Measurements from ENCODE around the gene ATG2A. TPM values are rescaled to one million over a fixed set of nuclear protein-coding genes. Genes with fewer than 3 reads are reported as not detected.

The ATG2A gene
- total RNA-seq, 1 donor from 2014 or later: 21.4 TPM

DNA sequence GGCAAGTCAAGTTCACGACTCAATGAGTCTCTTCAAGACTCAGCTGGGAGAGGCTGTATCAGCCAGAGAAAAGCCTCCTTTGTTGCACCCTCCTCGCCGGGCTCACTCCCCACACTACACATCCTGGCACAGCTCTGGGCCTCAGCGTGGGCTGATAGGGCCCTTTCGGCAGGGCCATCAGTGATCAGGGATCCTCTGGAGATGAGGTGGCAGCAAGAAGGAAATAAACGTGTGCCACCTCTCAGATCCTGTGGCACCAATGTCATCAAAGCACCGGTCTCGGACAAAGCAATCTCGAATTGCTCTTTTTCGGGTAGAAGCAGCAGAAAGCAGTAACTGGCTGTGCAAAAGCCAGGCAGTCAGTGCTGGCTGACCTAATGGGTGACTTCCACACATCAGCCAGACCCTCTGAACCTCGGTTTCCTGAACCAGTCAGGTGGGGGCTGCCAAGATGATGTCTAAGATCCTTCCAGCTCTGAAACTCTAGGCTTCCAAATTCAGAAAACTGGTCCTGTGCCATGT, 40.7 kb downstream of the ATG2A start:
- peak overlapping the region; percentile 89 for H3K27ac Mint-ChIP-seq (ENCODE audit: unreplicated experiment)
- Histone ChIP-seq H4K20me1 (ENCODE audit: insufficient read depth, low read length) (peaks cover 64% of the 10 kb centered on the region), H3K27ac (ENCODE audit: low read depth, low read length) (peak overlapping the region; percentile 69), H3K79me2 (ENCODE audit: insufficient read depth, low read length) (peaks cover 63% of the 10 kb centered on the region), H3K9ac (ENCODE audit: low read length) (peak overlapping the region; percentile 92), H3K27me3 (ENCODE audit: insufficient read depth, low read length) (no peaks in the 10 kb centered on the region), H3K4me3 (ENCODE audit: insufficient read depth, low read depth, low read length) (peak overlapping the region; percentile 96), H2AFZ (ENCODE audit: low read depth, low read length) (no peak overlapping the region), H3K4me2 (ENCODE audit: low read length) (peak overlapping the region; percentile 98), H3K4me1 (ENCODE audit: insufficient read depth, low read length) (peaks cover 36% of the 10 kb centered on the region), H3K9me3 (ENCODE audit: insufficient read depth, low read depth, low read length) (no peaks in the 10 kb centered on the region), H3K36me3 (ENCODE audit: insufficient read depth, low read length) (peaks cover 15% of the 10 kb centered on the region)
- FAIRE-seq (no peak), DNase-seq (ENCODE audit: low read depth) (no peak)
- TF ChIP-seq EZH2 (IDR thresholded peaks at IDR 0.05; ENCODE audit: insufficient read depth, low read length): no peak
- TF ChIP-seq, protein P1, sequence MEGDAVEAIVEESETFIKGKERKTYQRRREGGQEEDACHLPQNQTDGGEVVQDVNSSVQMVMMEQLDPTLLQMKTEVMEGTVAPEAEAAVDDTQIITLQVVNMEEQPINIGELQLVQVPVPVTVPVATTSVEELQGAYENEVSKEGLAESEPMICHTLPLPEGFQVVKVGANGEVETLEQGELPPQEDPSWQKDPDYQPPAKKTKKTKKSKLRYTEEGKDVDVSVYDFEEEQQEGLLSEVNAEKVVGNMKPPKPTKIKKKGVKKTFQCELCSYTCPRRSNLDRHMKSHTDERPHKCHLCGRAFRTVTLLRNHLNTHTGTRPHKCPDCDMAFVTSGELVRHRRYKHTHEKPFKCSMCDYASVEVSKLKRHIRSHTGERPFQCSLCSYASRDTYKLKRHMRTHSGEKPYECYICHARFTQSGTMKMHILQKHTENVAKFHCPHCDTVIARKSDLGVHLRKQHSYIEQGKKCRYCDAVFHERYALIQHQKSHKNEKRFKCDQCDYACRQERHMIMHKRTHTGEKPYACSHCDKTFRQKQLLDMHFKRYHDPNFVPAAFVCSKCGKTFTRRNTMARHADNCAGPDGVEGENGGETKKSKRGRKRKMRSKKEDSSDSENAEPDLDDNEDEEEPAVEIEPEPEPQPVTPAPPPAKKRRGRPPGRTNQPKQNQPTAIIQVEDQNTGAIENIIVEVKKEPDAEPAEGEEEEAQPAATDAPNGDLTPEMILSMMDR (IDR thresholded peaks at IDR 0.05; ENCODE audit: insufficient read depth, low read depth, low read length): no peak
- H3K27me3 Mint-ChIP-seq (ENCODE audit: low read depth, unreplicated experiment): no peaks in the 10 kb centered on the region
- peak overlapping the region; percentile 98 for H3K4me3 Mint-ChIP-seq (ENCODE audit: unreplicated experiment)
- no peaks in the 10 kb centered on the region for H3K9me3 Mint-ChIP-seq (ENCODE audit: unreplicated experiment)
- H3K4me1 Mint-ChIP-seq (ENCODE audit: low read depth, unreplicated experiment): peaks cover 28% of the 10 kb centered on the region
- peaks cover 25% of the 10 kb centered on the region for H3K36me3 Mint-ChIP-seq (ENCODE audit: low read depth, unreplicated experiment)

DNA sequence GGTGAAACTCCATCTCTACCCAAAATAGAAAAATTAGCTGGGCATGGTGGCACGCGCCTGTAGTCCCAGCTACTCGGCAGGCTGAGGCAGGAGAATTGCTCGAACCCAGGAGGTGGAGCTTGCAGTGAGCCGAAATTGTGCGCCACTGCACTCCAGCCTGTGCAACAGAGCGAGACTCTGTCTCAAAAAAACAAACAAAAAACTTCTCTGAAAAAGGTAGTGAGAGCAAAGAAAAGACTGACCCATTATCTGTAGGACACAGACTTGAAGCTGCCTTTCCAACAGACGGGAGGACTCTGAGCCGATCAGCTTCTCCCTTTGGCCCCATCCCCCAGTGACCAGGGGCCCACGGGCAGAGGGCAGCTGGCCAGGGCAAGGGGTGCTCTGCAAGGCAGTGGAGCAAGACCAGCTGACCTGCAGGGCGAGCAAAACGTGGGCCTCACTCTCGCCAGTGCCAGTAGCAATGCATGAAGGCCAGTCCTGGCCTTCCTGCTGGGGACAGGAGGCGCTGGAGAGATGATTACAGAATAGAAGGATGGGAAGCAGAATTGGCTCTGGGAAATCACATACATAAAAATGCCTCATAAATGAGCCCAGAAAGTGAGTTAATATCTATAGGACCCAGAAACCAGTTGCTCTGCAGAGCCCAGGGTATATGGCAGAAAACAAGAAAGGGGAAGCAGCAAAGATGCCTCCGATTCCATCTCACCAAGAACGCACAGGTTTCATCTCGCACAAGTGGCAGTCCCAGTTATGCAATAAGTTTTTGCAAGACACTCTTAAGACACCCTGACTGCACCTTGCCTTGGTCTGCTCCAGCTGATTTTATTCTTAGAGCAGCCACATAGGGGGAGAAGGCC, 41.4 kb downstream of the ATG2A start:
- H3K9me3 ChIP-seq (ENCODE audit: insufficient read depth, low read depth, low read length): no peaks in the 10 kb centered on the region
- peaks cover 42% of the 10 kb centered on the region for H3K4me1 ChIP-seq (ENCODE audit: insufficient read depth, low read length)
- H4K20me1 ChIP-seq (ENCODE audit: insufficient read depth, low read length): peaks cover 71% of the 10 kb centered on the region
- no peak overlapping the region for H3K27ac ChIP-seq (ENCODE audit: low read depth, low read length)
- peaks cover 70% of the 10 kb centered on the region for H3K79me2 ChIP-seq (ENCODE audit: insufficient read depth, low read length)
- Mint-ChIP-seq H3K4me3 (ENCODE audit: unreplicated experiment) (peak overlapping the region; percentile 98), H3K9me3 (ENCODE audit: unreplicated experiment) (no peaks in the 10 kb centered on the region), H3K27me3 (ENCODE audit: low read depth, unreplicated experiment) (no peaks in the 10 kb centered on the region), H3K36me3 (ENCODE audit: low read depth, unreplicated experiment) (peaks cover 25% of the 10 kb centered on the region), H3K4me1 (ENCODE audit: low read depth, unreplicated experiment) (peaks cover 31% of the 10 kb centered on the region), H3K27ac (ENCODE audit: unreplicated experiment) (peak overlapping the region; percentile 89)
- H3K27me3 ChIP-seq (ENCODE audit: insufficient read depth, low read length): no peaks in the 10 kb centered on the region
- H2AFZ ChIP-seq (ENCODE audit: low read depth, low read length): no peak overlapping the region
- no peak for FAIRE-seq
- peak overlapping the region; percentile 98 for H3K4me2 ChIP-seq (ENCODE audit: low read length)
- peaks cover 15% of the 10 kb centered on the region for H3K36me3 ChIP-seq (ENCODE audit: insufficient read depth, low read length)
- TF ChIP-seq, protein P1 (IDR thresholded peaks at IDR 0.05; ENCODE audit: insufficient read depth, low read depth, low read length): no peak
- no peak for TF ChIP-seq EZH2 (IDR thresholded peaks at IDR 0.05; ENCODE audit: insufficient read depth, low read length)
- H3K4me3 ChIP-seq (ENCODE audit: insufficient read depth, low read depth, low read length): peak overlapping the region; percentile 96
- no peak for DNase-seq (ENCODE audit: low read depth)
- peak overlapping the region; percentile 92 for H3K9ac ChIP-seq (ENCODE audit: low read length)

Measured in astrocyte (in vitro differentiated cells and primary cell).